Measurements from ENCODE around the gene PIP4K2C. TPM values are rescaled to one million over a fixed set of nuclear protein-coding genes. Genes with fewer than 3 reads are reported as not detected.

PIP4K2C gene
- total RNA-seq, 1 donor from 2014 or later: 28.6 TPM

DNA sequence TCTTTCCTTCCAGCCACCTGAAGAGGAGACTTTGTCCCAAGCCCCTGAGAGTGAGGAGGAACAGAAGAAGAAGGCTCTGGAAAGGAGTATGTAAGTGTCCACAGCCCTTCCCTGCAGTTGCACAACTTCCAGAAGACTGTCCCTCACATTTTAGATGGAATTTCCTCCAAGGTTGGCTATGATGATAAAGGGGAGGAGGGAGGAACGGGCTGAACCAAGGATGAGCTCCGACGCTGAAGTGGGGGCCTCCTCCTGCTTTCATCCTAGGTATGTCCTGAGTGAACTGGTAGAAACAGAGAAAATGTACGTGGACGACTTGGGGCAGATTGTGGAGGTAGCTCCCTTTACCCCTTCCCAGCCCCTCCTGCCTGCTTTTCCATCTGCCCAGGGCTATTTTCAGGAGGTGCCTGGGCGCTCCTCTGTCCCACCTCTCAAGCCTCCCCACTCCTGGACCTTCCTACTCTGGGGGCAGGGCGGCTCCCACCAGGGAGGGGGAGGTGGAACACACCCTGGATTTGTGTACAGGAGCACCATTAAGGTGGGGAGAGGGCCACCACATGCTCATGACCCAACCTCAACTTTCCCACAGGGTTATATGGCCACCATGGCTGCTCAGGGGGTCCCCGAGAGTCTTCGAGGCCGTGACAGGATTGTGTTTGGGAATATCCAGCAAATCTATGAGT, 22.6 kb downstream of the PIP4K2C start:
- intact Hi-C loops (cut with DNase I): no loop called here
- Histone ChIP-seq H3K27ac (no peak overlapping the region), H3K36me3 (no peaks in the 10 kb centered on the region), H3K4me3 (no peak overlapping the region), H3K4me1 (peaks cover 19% of the 10 kb centered on the region), H3K9me3 (no peaks in the 10 kb centered on the region), H3K27me3 (ENCODE audit: low read depth) (peaks cover 27% of the 10 kb centered on the region)
- TF ChIP-seq, protein P1, sequence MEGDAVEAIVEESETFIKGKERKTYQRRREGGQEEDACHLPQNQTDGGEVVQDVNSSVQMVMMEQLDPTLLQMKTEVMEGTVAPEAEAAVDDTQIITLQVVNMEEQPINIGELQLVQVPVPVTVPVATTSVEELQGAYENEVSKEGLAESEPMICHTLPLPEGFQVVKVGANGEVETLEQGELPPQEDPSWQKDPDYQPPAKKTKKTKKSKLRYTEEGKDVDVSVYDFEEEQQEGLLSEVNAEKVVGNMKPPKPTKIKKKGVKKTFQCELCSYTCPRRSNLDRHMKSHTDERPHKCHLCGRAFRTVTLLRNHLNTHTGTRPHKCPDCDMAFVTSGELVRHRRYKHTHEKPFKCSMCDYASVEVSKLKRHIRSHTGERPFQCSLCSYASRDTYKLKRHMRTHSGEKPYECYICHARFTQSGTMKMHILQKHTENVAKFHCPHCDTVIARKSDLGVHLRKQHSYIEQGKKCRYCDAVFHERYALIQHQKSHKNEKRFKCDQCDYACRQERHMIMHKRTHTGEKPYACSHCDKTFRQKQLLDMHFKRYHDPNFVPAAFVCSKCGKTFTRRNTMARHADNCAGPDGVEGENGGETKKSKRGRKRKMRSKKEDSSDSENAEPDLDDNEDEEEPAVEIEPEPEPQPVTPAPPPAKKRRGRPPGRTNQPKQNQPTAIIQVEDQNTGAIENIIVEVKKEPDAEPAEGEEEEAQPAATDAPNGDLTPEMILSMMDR (IDR thresholded peaks at IDR 0.05): no peak
- DNase-seq (no peak), ATAC-seq (no peak)

DNA sequence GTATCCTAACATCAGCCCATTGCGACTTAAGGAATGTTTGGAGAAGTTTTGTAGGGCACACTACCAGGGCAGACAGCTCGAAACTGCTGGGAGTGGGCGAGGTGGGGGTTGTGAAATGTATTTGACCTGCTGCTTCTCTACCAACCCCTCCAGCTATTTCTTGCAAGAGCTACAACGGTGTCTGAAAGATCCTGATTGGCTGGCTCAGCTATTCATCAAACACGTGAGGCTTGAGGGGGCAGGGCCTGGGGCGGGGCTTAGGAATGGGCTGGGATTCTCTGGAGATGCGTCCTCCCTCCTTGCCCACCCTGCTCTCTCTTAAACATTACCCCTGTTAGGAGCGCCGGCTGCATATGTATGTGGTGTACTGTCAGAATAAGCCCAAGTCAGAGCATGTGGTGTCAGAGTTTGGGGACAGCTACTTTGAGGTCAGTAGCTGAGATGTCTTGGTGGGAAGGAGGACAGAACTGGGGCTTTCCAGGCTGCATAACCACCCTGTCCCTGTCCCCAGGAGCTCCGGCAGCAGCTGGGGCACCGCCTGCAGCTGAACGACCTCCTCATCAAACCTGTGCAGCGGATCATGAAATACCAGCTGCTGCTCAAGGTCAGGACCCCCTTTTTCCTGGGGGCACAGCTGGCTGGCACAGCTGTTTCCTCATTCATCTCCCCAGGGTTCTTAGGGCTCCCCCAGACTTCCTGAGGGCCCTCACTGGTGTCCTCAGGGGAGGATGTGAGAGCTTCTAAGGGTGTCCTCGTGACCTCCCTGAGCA, 23.4 kb downstream of the PIP4K2C start:
- ATAC-seq (no peak), DNase-seq (no peak)
- H3K36me3 ChIP-seq: no peaks in the 10 kb centered on the region
- H3K9me3 ChIP-seq: no peaks in the 10 kb centered on the region
- TF ChIP-seq, protein P1 (IDR thresholded peaks at IDR 0.05): no peak
- H3K4me3 ChIP-seq: no peak overlapping the region
- H3K27me3 ChIP-seq (ENCODE audit: low read depth): peaks cover 35% of the 10 kb centered on the region
- H3K27ac ChIP-seq: no peak overlapping the region
- intact Hi-C loops (cut with DNase I): no loop called here
- H3K4me1 ChIP-seq: peaks cover 19% of the 10 kb centered on the region

DNA sequence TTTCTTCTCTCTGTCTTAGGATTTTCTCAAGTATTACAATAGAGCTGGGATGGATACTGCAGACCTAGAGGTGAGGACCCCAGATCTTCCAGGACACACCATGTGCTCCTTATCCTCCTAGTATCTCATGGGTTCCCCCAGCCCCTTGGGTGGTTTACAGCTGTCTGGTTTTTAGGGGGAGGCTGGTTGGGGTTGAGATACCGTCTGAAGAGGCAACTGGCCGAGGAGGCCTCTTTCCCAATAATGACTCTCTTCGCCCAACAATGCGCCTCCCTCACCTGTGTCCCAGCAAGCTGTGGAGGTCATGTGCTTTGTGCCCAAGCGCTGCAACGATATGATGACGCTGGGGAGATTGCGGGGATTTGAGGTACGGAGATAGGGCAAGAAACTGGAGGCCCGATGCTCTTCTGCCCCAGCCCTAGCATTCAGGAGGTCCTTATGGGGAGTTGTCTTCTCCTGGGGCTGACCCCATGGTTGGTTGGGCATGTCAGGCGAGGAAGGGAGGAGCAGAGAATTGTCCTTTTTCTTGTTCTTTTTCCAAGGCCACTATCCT, 24.0 kb downstream of the PIP4K2C start:
- TF ChIP-seq, protein P1 (IDR thresholded peaks at IDR 0.05): no peak
- intact Hi-C loops (cut with DNase I): no loop called here
- Histone ChIP-seq H3K27ac (no peak overlapping the region), H3K9me3 (no peaks in the 10 kb centered on the region), H3K36me3 (no peaks in the 10 kb centered on the region), H3K27me3 (ENCODE audit: low read depth) (peaks cover 42% of the 10 kb centered on the region), H3K4me3 (no peak overlapping the region), H3K4me1 (peaks cover 23% of the 10 kb centered on the region)
- DNase-seq (no peak), ATAC-seq (no peak)

DNA sequence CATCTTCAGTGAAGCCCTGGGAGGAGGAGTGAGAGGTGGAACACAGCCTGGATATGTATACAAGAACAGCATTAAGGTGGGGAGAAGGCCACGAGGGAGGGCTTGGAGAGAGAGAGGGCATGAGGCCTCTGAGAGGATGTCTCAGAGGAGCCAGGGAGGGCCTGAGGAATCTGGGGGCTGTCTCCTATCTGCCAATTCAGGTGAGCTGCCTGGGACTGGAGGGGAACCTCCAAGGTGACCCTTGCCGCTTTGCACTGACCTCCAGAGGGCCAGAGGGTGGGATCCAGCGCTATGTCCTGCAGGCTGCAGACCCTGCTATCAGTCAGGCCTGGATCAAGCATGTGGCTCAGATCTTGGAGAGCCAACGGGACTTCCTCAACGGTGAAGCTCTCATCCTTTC, 24.6 kb downstream of the PIP4K2C start:
- Histone ChIP-seq H3K36me3 (no peaks in the 10 kb centered on the region), H3K4me3 (no peak overlapping the region), H3K27ac (no peak overlapping the region), H3K9me3 (no peaks in the 10 kb centered on the region), H3K27me3 (ENCODE audit: low read depth) (peaks cover 48% of the 10 kb centered on the region), H3K4me1 (peaks cover 24% of the 10 kb centered on the region)
- intact Hi-C loops (cut with DNase I): no loop called here
- no peak for ATAC-seq
- no peak for DNase-seq
- TF ChIP-seq, protein P1 (IDR thresholded peaks at IDR 0.05): no peak

DNA sequence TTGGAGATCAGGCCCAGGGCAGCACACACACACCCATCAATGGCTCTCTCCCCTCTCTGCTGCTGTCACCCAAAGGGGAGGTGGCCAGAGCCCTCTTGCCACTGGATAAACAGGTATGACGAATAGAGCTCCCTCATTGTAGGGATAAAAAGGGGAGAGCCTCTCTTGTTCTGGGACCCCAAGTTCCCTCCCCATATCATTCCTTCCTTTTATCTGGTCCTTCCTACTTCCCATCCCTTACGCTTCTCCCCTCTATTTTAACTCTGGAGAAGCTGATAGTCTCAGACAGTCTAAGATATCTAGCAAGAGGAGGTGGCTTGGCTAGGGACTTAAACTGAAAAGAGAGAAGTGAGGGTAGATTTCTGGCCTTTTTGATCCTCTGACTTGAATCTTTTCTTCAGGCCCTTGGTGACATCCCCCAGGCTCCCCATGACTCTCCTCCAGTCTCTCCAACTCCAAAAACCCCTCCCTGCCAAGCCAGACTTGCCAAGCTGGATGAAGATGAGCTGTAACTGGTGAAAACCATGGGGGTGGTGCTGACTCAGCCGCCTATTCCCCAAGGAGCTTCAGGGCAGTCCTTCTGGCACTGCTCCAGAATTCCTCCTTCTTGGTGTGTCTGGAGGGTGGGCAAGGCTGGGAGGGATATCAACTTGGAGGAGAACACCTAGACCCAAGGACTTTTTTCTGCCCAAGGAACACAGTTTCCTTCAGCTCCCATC, 25.6 kb downstream of the PIP4K2C start:
- intact Hi-C loops (cut with DNase I): no loop called here
- TF ChIP-seq, protein P1 (IDR thresholded peaks at IDR 0.05): no peak
- DNase-seq (no peak), ATAC-seq (no peak)
- Histone ChIP-seq H3K36me3 (no peaks in the 10 kb centered on the region), H3K27ac (no peak overlapping the region), H3K4me1 (peaks cover 24% of the 10 kb centered on the region), H3K4me3 (no peak overlapping the region), H3K9me3 (no peaks in the 10 kb centered on the region), H3K27me3 (ENCODE audit: low read depth) (peaks cover 53% of the 10 kb centered on the region)

Measured in lower lobe of right lung (tissue), 2 donors.